HTERT RPE-1 (cell line): ENCODE data around the gene SP4.
"Not testable (repeated sequence)": the region's sequence is repeated elsewhere in the genome, so short reads cannot be mapped to it uniquely, and the experiment has no call there.

ENCODE experiments used
- in situ Hi-C: fragments of 300-500 bp; cut with MboI; formaldehyde crosslinking; loops from 4 replicates; pipeline ENCODE4 v1.14.3; 2020; ENCODE audit warnings: low sequenced_read_pairs

SP4 gene

GRCh38 chr7:21524680-21525079 is 96.8 kb downstream of the SP4 start:
- in situ Hi-C loops, result no loop called here

- in situ Hi-C loops, result no loop called here
These were observed 98.1 kb downstream of the SP4 start for GRCh38 chr7:21526007-21526406.

- in situ Hi-C loops, result no loop called here
These were observed 98.6 kb downstream of the SP4 start for GRCh38 chr7:21526448-21526847.

- in situ Hi-C loops, result not testable (repeated sequence)
These were observed 104.6 kb downstream of the SP4 start for GRCh38 chr7:21532485-21532884.

GRCh38 chr7:21533646-21534045 is 105.8 kb downstream of the SP4 start:
- in situ Hi-C loops, result not testable (repeated sequence)

- in situ Hi-C loops, result not testable (repeated sequence)
These were observed 108.7 kb downstream of the SP4 start for GRCh38 chr7:21536445-21537118.

- in situ Hi-C loops, result no loop called here
These were observed 111.1 kb downstream of the SP4 start for GRCh38 chr7:21538936-21539495.

GRCh38 chr7:21542891-21543527 is 115.1 kb downstream of the SP4 start, which contains the start of gene DNAH11:
Gene DNAH11, plus strand, starts transcription at chr7:21543039. Its CDS starts 207 bp downstream, at chr7:21543246.
- in situ Hi-C loops, result no loop called here

GRCh38 chr7:21543528-21544302 is 115.8 kb downstream of the SP4 start:
- in situ Hi-C loops, result no loop called here

GRCh38 chr7:21544303-21544656 is 116.4 kb downstream of the SP4 start:
- in situ Hi-C loops, result no loop called here

GRCh38 chr7:21544715-21545114 is 116.8 kb downstream of the SP4 start:
- in situ Hi-C loops, result no loop called here

- in situ Hi-C loops, result no loop called here
These were observed 119.6 kb downstream of the SP4 start for GRCh38 chr7:21547501-21547900.

GRCh38 chr7:21548491-21548890 is 120.6 kb downstream of the SP4 start:
- in situ Hi-C loops, result no loop called here

- in situ Hi-C loops, result no loop called here
These were observed 122.2 kb downstream of the SP4 start for GRCh38 chr7:21550076-21550475.

GRCh38 chr7:21550821-21551531 is 123.1 kb downstream of the SP4 start:
- in situ Hi-C loops, result no loop called here

- in situ Hi-C loops, result no loop called here
These were observed 134.5 kb downstream of the SP4 start for GRCh38 chr7:21562385-21562784.
